Pancreas (tissue), 10 donors: Measurements from ENCODE around the gene NMT2. TPM values are rescaled to one million over a fixed set of nuclear protein-coding genes. Genes with fewer than 3 reads are reported as not detected.

Experiments used
- ATAC-seq, 4 donors: fragments of 200-7000 bp; cut with Tn5 transposase; one replicate each; pipeline versions ENCODE4 v1.8.0 to v1.9.1; 2020; ENCODE audit warnings: mild to moderate bottlenecking in 4 of 4, moderate library complexity in 4 of 4
- DNase-seq, 6 donors: peaks; one replicate each; pipeline ENCODE4 v3.0.0-alpha.2; 2020
- FAIRE-seq: peaks from 2 replicates; lab custom pipeline; 2012; peaks lifted over from hg19 to GRCh38; lab: Jason Lieb, UNC
- H3K27ac ChIP-seq, 4 donors: fragments of 200-600 bp; sonication (generic); 1 replicate in 3 of 4; 2 replicates in 1 of 4; pipeline versions ENCODE4 v1.5.0 to v1.8.0; 2020
- H3K27me3 ChIP-seq, 4 donors: fragments of 200-600 bp; one replicate each; pipeline ENCODE4 v1.8.0; 2021
- H3K36me3 ChIP-seq, 3 donors: fragments of 200-600 bp; sonication (generic) in 1 of 3; one replicate each; pipeline versions ENCODE4 v1.5.0 to v1.8.0; 2020 to 2021
- H3K4me1 ChIP-seq, 3 donors: fragments of 200-600 bp; one replicate each; pipeline ENCODE4 v1.8.0; 2021
- H3K4me3 ChIP-seq, 4 donors: fragments of 200-600 bp; sonication (generic) in 2 of 4; one replicate each; pipeline versions ENCODE4 v1.5.0 to v1.8.0; 2020 to 2021
- H3K9me3 ChIP-seq, 4 donors: fragments of 200-600 bp; one replicate each; pipeline ENCODE4 v1.8.0; 2021
- WGBS, 2 donors: extraction: QIAGEN DNeasy Blood & Tissue Kit; methylation state at CpG; one replicate each; pipeline ENCODE4 v1.1.7; 2013; 5-methylcytosine and 5-hydroxymethylcytosine counted together
- intact Hi-C, 3 donors: fragments of 100-400 bp; cut with DNase I; formaldehyde crosslinking; loops; one replicate each; pipeline versions ENCODE4 v1.11.1 to v1.14.2; 2022
- polyA plus RNA-seq, 2 donors: library from polyadenylated mRNA; stranded (reverse); fragments of 200-250 nt; gene quantifications; one replicate each; pipeline ENCODE4 v1.2.3, GENCODE V29; 2013
- total RNA-seq, 6 donors: library from RNA; stranded (reverse); fragmentation: NEBNext Ultra II Directional in 4 of 6; extraction: Animal tissue kit (Norgen Biotek cat#: 25700) in 4 of 6; gene quantifications; one replicate each; pipeline versions ENCODE4 v1.2.1 to v1.2.4, GENCODE V29; 2021 to 2023
- TF ChIP-seq, protein P1 (sequence below), 4 donors: fragments of 200-600 bp; sonication (generic) in 3 of 4; IDR thresholded peaks; one replicate each; pipeline versions ENCODE4 v1.5.0 to v1.8.0; 2021; ENCODE audit warnings: antibody characterized with exemption in 4 of 4
- donor health status: healthy with polysubstance abuse.
- donor health status: DM: no; HTN: no; CAD: no; lungs with moderate emphysema.
- donor health status: DM: no; HTN: no; CAD: no.
- donor health status: control.
- donor health status: control.
- donor health status: Bipolar disorder and iron deficiency.
- donor health status: DM: yes; HTN: yes; CAD: no.
- donor health status: DM: no; HTN: no; CAD: no.
- donor health status: DM: no; HTN: no; CAD: no.
- donor health status: DM: yes; HTN: yes; CAD: no.

Gene NMT2
- total and polyA plus RNA-seq, 8 donors, result 4.7 to 13.9 (median 6.5) TPM

DNA sequence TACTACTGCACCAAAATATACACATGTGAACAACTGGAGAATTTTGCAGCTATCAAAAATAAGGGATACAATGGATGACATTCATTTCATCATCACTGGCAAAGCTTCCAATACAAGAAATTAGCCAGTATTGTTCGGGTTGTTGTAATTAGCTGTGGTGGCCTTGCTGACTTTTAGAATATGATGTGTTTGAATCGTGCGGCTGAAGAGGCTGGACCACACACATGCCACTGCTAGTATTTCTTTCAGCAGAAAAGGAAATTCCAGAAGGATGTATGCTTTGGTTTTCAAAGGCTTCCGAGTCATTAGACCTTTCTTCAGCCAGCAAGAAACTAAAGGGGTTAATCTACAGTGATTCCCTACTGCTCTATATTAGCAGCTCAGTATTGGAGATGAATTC is 54.7 kb downstream of the NMT2 start:
- Histone ChIP-seq H3K27me3 (no peaks in the 10 kb centered on the region), H3K9me3 (no peaks in the 10 kb centered on the region), H3K27ac (no peak overlapping the region), H3K4me3 (no peak overlapping the region), H3K36me3 (peaks cover 0 to 18% (median 0%) of the 10 kb centered on the region in 3 donors), H3K4me1 (no peaks in the 10 kb centered on the region)
- WGBS, 2 donors, result 92 to 97% methylated on average over 4 of the region's 4 CpGs
- ATAC-seq, result no peak
- intact Hi-C loops, result no loop called here
- no peak for FAIRE-seq
- DNase-seq, result no peak
- TF ChIP-seq, protein P1, sequence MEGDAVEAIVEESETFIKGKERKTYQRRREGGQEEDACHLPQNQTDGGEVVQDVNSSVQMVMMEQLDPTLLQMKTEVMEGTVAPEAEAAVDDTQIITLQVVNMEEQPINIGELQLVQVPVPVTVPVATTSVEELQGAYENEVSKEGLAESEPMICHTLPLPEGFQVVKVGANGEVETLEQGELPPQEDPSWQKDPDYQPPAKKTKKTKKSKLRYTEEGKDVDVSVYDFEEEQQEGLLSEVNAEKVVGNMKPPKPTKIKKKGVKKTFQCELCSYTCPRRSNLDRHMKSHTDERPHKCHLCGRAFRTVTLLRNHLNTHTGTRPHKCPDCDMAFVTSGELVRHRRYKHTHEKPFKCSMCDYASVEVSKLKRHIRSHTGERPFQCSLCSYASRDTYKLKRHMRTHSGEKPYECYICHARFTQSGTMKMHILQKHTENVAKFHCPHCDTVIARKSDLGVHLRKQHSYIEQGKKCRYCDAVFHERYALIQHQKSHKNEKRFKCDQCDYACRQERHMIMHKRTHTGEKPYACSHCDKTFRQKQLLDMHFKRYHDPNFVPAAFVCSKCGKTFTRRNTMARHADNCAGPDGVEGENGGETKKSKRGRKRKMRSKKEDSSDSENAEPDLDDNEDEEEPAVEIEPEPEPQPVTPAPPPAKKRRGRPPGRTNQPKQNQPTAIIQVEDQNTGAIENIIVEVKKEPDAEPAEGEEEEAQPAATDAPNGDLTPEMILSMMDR (IDR thresholded peaks at IDR 0.05), result no peak

GRCh38 chr10:15112657-15113056 is 55.8 kb downstream of the NMT2 start:
- TF ChIP-seq, protein P1 (IDR thresholded peaks at IDR 0.05), result no peak
- H3K4me3 ChIP-seq, result no peak overlapping the region
- DNase-seq (no peak), FAIRE-seq (no peak), ATAC-seq (no peak)
- WGBS, 2 donors, result 95 to 97% methylated on average over 13 of the region's 13 CpGs
- H3K36me3 ChIP-seq, result peaks cover 0 to 15% (median 0%) of the 10 kb centered on the region in 3 donors
- H3K4me1 ChIP-seq, result no peaks in the 10 kb centered on the region
- intact Hi-C loops, result no loop called here
- H3K27me3 ChIP-seq, result no peaks in the 10 kb centered on the region
- no peaks in the 10 kb centered on the region for H3K9me3 ChIP-seq
- H3K27ac ChIP-seq, result no peak overlapping the region

DNA sequence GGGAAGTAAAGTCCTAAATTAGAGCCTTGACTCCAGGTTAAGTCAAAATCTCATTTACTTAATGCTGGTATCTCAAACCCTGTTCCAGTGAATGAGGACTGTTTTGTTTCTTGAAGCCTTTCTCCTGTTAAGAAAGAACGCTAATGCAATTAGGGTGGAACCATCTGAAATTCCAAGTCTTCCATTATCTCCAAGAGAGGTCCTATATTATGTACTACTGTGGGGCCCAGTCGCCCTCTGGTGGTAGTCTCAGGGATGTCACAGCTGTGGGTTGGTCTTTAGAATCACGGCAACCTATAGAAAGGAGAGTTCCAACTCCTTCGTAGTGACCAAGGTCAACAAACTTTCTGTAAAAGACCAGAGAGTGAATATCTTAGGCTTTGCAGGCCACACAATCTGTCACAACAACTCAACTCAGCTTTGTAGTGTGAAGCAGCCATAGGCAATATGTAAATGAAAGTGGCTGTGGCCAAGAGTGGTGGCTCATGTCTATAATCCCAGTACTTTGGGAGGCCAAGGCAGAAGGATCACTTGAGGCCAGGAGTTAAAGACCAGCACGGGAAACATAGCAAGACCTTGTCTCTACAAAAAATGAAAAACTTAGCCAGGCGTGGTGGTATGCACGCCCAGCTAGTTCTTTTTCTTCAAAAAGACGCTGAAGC is 62.0 kb downstream of the NMT2 start:
- intact Hi-C loops, result no loop called here
- FAIRE-seq, result no peak
- H3K36me3 ChIP-seq, result peaks cover 0 to 32% (median 0%) of the 10 kb centered on the region in 3 donors

DNA sequence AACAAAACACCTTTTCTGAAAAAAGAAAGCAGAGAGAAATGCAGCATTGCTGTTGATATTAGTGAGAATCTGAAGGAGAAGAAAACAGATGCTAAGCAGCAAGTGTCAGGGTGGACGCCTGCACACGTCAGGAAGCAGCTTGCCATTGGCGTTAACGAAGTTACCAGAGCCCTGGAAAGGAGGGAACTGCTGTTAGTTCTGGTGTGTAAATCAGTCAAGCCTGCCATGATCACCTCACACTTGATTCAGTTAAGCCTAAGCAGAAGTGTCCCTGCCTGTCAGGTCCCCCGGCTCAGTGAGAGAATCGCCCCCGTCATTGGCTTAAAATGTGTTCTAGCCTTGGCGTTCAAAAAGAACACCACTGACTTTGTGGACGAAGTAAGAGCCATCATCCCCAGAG is 65.0 kb downstream of the NMT2 start:
- no peak overlapping the region for H3K27ac ChIP-seq
- H3K36me3 ChIP-seq, result peaks cover 0 to 25% (median 0%) of the 10 kb centered on the region in 3 donors
- TF ChIP-seq, protein P1 (IDR thresholded peaks at IDR 0.05), result no peak
- no peak for ATAC-seq
- WGBS, 2 donors, result 91 to 96% methylated on average over 9 of the region's 9 CpGs
- no peaks in the 10 kb centered on the region for H3K27me3 ChIP-seq
- peaks cover 0 to 13% (median 9%) of the 10 kb centered on the region in 3 donors for H3K4me1 ChIP-seq
- H3K4me3 ChIP-seq, result no peak overlapping the region
- FAIRE-seq, result no peak
- no peaks in the 10 kb centered on the region for H3K9me3 ChIP-seq
- DNase-seq, result no peak
- intact Hi-C loops, result no loop called here

More for the DNA sequence above, 62.0 kb downstream of the NMT2 start:
- no peaks in the 10 kb centered on the region for H3K9me3 ChIP-seq
- no peak overlapping the region for H3K4me3 ChIP-seq
- H3K4me1 ChIP-seq, result no peaks in the 10 kb centered on the region
- TF ChIP-seq, protein P1 (IDR thresholded peaks at IDR 0.05), result peak; percentile 68 to 84 (median 78)
- H3K27me3 ChIP-seq, result no peaks in the 10 kb centered on the region
- H3K27ac ChIP-seq, result no peak overlapping the region
- WGBS, 2 donors, result 47% methylated on average over 8 of the region's 8 CpGs
- peak in 5 of 6 donors; percentile 31 to 83 (median 64) for DNase-seq
- peak; percentile 93 to 97 (median 94) for ATAC-seq

GRCh38 chr10:15099886-15100285 is 68.6 kb downstream of the NMT2 start:
- FAIRE-seq, result no peak
- TF ChIP-seq, protein P1 (IDR thresholded peaks at IDR 0.05), result no peak
- DNase-seq, result no peak
- no peaks in the 10 kb centered on the region for H3K9me3 ChIP-seq
- peaks cover 0 to 14% (median 0%) of the 10 kb centered on the region in 3 donors for H3K36me3 ChIP-seq
- intact Hi-C loops, result no loop called here
- H3K27ac ChIP-seq, result no peak overlapping the region
- 44 to 56% methylated on average over 4 of the region's 4 CpGs for WGBS, 2 donors
- peaks cover 0 to 21% (median 16%) of the 10 kb centered on the region in 3 donors for H3K4me1 ChIP-seq
- no peak overlapping the region for H3K4me3 ChIP-seq
- H3K27me3 ChIP-seq, result no peaks in the 10 kb centered on the region
- no peak for ATAC-seq
